ENCODE results near the gene BRMS1. TPM values are rescaled to one million over a fixed set of nuclear protein-coding genes. Genes with fewer than 3 reads are reported as not detected.
"Not testable (repeated sequence)": the region's sequence is repeated elsewhere in the genome, so short reads cannot be mapped to it uniquely, and the experiment has no call there.

The BRMS1 gene
- total RNA-seq, 3 donors from 2014 or later, result 91.1 to 105 (median 94.9) TPM

DNA sequence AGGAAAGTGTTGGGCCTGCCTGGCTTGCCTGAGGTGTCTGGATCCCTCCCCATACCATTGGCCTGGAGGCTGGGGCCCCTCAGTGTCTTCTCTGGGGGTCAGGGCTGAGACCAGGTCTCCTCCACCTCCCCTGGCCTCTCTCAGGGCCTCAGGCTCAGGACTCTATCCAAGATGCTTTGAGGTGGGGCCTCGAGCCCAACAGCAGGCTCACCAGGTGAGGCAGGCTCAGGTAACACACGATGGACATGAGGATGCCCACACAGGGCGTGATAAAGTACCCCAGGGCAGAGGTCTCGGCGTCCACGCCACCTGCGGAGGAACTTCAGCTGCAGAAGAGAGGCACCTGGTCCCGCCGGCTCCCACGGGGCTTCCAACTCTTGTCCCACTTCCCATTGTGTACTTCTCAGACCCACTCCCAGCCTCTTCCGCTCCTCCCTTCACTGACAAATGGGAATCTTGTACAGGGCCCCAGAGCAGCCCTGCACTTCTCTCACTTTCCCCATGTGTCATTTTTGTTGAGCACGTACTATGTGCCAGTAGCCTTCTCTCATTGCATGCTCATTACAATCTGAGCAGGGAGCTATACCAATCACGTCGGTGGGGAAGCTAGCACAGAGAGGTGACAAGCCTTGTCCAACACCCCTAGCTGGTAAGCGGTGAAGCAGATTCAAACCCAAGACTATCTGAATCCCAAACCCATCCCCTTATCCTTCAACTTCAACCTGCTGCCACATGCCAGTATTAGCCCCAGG, 22.8 kb upstream of the BRMS1 start:
- H3K4me1 Mint-ChIP-seq (ENCODE audit: low read depth), result peaks cover 8% of the 10 kb centered on the region
- H3K9me3 Mint-ChIP-seq, result no peaks in the 10 kb centered on the region
- DNase-seq, result no peak
- no peaks in the 10 kb centered on the region for H3K27me3 Mint-ChIP-seq (ENCODE audit: low read depth)
- no peak for ATAC-seq
- H3K36me3 Mint-ChIP-seq (ENCODE audit: insufficient read depth), result no peaks in the 10 kb centered on the region
- H3K4me3 Mint-ChIP-seq, result no peak overlapping the region

DNA sequence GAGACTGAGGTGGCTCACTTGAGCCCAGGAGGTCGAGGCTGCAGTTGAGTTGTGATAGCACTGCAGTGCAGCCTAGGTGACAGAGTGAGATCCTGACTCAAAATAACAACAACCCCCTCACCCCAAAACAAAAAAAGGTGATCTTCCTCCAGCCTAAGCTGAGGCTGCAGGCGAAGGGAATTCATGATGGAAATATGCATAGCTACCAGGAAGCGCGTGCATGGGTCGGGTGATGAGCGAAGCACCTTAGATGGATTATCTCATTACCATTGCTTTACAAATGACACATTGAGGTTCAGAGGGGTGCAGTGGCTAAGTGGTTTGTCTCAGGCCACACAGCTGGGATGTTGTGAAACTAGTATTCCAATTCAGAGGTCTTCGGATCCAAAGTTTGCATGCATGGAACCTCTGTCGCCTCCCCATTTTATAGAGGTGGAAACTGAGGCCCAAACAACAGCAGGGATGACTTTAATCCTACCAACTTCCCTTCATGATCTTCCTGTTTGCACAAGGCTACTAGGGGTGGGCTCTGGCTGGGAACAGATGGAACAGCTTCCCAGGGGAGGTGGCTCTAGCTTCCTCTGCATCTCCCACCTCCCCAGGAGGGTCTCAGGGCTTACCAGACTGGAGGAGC, 22.1 kb upstream of the BRMS1 start:
- peaks cover 6% of the 10 kb centered on the region for H3K4me1 Mint-ChIP-seq (ENCODE audit: low read depth)
- H3K36me3 Mint-ChIP-seq (ENCODE audit: insufficient read depth), result no peaks in the 10 kb centered on the region
- no peaks in the 10 kb centered on the region for H3K27me3 Mint-ChIP-seq (ENCODE audit: low read depth)
- H3K4me3 Mint-ChIP-seq, result no peak overlapping the region
- H3K9me3 Mint-ChIP-seq, result no peaks in the 10 kb centered on the region
- no peak for ATAC-seq
- DNase-seq, result no peak

DNA sequence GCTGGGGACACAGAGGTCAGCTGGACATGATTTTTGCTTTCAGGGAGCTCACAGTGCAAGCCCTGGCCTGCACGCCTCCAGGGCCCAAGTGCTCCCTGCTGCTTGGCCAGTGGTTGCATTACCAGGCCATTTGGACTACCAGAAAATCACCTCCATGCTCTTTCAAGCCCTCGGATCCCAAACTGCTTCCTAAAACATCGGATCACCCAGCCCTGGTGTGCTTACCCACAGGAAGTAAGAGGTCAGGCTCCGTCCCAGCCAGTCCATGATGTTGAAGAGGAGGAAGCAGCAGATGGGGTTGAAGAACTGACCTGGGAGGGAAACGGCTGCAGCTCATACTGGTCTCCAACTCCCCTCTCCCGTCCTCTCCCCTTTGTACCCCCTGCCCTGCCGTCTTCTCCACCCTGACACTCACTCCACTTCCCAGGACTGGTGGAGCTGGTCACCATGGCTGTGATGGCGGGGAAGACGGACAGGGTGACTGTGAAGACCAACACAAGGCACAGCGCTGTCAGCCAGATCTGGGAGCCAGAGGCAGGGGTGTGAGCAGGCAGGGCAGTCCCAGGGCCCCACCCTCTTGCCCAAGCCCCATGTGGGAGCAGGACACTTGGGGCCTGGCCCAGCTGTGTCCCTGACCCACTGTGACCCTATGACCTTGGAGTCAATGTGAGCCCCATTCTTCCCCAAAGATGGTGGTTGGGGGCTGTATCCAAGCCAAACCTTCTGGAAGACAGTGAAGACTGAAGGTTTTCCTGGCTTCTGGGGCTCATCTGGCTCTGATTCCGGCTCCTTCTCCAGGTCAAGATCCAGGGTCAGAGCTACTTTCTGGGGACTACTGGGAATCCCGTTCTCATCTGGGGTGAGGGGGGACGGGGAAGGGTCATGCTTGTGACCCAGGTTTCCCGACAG, 21.1 kb upstream of the BRMS1 start:
- no peaks in the 10 kb centered on the region for H3K9me3 Mint-ChIP-seq
- ATAC-seq, result no peak
- no peak overlapping the region for H3K4me3 Mint-ChIP-seq
- DNase-seq, result no peak
- no peaks in the 10 kb centered on the region for H3K36me3 Mint-ChIP-seq (ENCODE audit: insufficient read depth)
- peaks cover 6% of the 10 kb centered on the region for H3K4me1 Mint-ChIP-seq (ENCODE audit: low read depth)
- no peaks in the 10 kb centered on the region for H3K27me3 Mint-ChIP-seq (ENCODE audit: low read depth)

DNA sequence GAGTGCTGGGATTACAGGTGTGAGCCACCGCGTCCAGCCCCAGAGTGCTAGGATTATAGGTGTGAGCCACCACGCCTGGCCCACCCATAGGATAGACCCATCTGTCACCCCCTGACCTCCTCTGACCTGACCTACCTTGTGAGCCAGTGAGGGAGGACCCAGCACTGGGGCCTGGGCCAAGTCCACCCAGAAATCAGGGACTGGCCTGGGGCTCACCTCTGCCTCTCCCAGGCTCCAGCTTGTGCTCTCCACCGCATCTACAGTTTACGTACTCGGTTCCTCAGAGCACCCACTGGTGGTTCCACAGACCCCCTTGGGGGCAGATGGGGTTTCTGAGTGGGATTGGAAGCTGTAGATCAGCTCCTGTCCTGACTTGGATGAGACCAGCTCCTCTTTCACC, 20.3 kb upstream of the BRMS1 start:
- Mint-ChIP-seq H3K4me3 (no peak overlapping the region), H3K36me3 (ENCODE audit: insufficient read depth) (no peaks in the 10 kb centered on the region), H3K9me3 (no peaks in the 10 kb centered on the region), H3K4me1 (ENCODE audit: low read depth) (peaks cover under 1% of the 10 kb centered on the region), H3K27me3 (ENCODE audit: low read depth) (no peaks in the 10 kb centered on the region)
- no peak for DNase-seq
- no peak for ATAC-seq

DNA sequence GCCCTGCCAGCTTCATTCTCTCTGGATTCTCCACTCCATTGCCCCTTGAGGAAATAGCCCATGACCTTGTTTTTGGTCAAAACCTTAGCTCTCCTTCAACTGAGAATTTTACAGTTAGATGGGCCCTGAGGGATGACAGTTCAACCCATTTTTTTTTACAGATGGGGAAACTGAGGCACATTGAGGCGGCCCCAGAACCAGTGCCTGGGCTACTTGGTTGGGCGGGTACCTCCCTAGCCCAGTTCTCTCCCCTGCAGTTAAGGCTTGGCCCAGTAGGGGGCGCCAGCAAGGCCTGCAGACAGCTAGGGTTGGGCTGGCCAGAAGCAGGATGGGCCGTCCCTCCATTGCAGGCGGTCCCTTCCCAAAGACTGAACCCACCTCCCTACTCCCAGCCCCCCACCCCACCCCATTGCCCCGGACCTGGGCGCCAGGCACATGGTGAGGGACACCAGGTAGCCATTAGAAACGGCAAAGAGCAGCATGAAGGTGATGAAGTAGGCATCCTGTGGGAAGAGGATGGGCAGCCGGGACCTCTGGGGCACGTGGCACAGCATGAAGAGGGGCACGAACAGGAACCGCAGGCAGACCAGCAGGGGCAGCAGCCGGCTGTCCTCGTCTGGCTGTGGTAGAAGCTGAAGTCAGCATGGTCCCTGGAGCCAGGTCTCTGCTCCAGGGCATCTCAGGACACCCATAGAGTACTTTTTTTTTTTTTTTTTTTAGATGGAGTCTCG, 19.1 kb upstream of the BRMS1 start:
- Mint-ChIP-seq H3K27me3 (ENCODE audit: low read depth) (no peaks in the 10 kb centered on the region), H3K36me3 (ENCODE audit: insufficient read depth) (no peaks in the 10 kb centered on the region), H3K4me1 (ENCODE audit: low read depth) (no peaks in the 10 kb centered on the region), H3K4me3 (no peak overlapping the region), H3K9me3 (no peaks in the 10 kb centered on the region)
- ATAC-seq, result peak; percentile 71 to 76
- DNase-seq, result peak; percentile 66

DNA sequence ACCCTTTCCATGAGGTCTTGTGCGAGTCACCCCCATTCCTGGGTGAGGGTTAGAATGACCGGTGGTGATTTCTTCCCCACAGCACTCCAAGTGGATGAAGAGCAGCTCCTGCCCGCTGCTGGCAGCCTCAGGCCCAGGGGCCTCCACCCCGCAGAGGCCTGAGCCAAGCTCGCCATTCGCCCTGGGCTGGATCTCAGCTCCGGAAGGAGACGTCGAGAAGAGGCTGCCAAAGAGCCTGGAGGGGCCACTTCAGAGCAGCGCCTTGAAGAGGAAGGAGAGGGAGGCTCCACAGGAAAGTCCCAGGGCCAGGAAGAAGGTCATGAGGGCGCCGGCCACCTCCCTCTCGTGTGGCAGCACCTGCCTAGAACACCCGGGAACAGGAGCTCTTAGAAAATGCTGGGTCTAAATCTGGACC, 18.3 kb upstream of the BRMS1 start:
- no peaks in the 10 kb centered on the region for H3K27me3 Mint-ChIP-seq (ENCODE audit: low read depth)
- no peaks in the 10 kb centered on the region for H3K36me3 Mint-ChIP-seq (ENCODE audit: insufficient read depth)
- no peak overlapping the region for H3K4me3 Mint-ChIP-seq
- DNase-seq (no peak), ATAC-seq (no peak)
- H3K4me1 Mint-ChIP-seq (ENCODE audit: low read depth), result no peaks in the 10 kb centered on the region
- no peaks in the 10 kb centered on the region for H3K9me3 Mint-ChIP-seq

DNA sequence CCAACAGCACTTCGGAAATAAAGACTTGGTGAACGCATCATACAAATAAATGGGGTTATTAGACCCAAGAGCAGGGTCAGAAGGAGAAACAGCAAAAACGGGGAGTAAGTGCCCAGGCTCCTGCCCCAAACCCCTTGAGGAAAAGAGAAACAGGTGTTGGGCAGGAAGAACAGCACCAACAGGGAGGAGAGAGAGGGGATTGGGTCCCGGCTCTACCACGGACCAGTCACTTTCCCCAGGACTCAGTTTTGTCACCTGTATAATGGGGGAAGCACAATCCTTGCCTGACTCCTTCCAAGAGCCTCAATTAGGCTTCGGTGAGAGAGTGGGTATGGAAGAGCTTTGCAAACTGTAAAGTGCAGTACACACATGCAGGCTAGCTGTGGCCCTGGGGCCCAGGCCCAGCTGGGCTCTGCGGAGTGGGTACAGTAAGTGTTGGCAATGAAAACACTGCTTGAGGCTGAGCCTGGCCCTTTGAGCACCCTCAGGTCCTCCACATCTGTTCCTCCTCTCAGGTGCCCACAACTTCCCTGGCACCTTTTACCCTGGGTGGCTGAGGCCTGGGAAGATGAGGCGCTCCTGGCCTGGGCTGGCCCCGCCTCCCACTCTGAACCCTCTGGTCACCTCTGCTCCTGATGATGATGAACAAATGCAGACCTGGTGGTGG, 17.7 kb upstream of the BRMS1 start:
- H3K4me3 Mint-ChIP-seq, result no peak overlapping the region
- no peaks in the 10 kb centered on the region for H3K9me3 Mint-ChIP-seq
- no peaks in the 10 kb centered on the region for H3K4me1 Mint-ChIP-seq (ENCODE audit: low read depth)
- ATAC-seq (no peak), DNase-seq (no peak)
- H3K27me3 Mint-ChIP-seq (ENCODE audit: low read depth), result no peaks in the 10 kb centered on the region
- H3K36me3 Mint-ChIP-seq (ENCODE audit: insufficient read depth), result no peaks in the 10 kb centered on the region

DNA sequence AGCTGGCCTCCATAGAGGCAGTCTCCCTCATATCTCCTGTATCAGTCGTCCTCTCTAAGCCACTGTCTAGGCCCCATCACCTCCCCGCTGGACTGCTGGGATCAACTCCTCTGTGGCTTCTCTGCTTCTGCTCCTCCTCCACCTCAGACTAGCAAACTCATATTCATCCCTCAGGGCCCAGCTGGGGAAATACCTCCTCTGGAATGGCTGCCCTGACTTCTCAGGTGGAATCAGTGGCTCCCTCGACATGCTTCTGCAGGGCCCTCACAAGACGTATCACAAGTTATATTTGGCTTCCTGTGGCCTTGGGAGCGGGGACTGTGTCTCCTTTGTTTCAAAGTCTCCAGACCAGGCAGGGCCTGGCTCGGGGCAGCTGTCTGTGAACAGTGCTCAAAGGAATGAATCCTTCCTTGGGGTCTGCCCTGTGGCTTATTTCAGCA, 16.6 kb upstream of the BRMS1 start:
- no peaks in the 10 kb centered on the region for H3K27me3 Mint-ChIP-seq (ENCODE audit: low read depth)
- no peaks in the 10 kb centered on the region for H3K9me3 Mint-ChIP-seq
- no peaks in the 10 kb centered on the region for H3K4me1 Mint-ChIP-seq (ENCODE audit: low read depth)
- H3K36me3 Mint-ChIP-seq (ENCODE audit: insufficient read depth), result no peaks in the 10 kb centered on the region
- H3K4me3 Mint-ChIP-seq, result no peak overlapping the region
- no peak for DNase-seq
- no peak for ATAC-seq

DNA sequence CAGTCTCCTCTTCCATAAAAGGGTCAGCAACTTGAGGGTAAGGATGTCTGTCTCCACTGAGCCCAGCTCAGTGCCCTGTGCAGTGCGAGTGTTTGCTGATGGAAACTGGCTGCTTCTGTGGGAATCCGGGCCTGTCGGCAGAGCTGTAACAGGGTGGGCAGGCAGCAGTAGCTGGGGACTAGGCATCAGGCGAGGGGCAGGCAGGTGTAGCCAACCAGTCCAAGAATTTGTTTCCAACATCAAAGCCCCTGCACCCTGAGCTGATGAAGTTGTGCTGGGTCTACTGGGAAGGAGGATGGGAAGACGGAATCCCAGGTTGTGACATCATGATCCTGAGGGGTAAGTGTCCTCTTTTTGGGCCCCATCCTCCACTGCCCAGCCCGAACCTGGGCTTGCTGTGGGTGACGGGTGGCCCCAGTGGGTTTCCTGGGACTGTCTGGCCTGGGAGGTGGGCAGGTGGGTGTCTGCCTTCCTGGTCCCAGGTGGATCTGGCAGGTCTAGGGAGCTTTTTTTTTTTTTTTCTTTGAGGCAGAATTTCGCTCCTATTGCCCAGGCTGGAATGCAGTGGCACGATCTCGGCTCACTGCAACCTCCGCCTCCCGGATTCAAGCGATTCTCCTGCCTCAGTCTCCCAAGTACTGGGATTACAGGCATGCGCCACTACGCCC, 15.6 kb upstream of the BRMS1 start:
- DNase-seq (no peak), ATAC-seq (no peak)
- Mint-ChIP-seq H3K27me3 (ENCODE audit: low read depth) (no peaks in the 10 kb centered on the region), H3K36me3 (ENCODE audit: insufficient read depth) (no peaks in the 10 kb centered on the region), H3K4me3 (no peak overlapping the region), H3K4me1 (ENCODE audit: low read depth) (no peaks in the 10 kb centered on the region), H3K9me3 (no peaks in the 10 kb centered on the region)

DNA sequence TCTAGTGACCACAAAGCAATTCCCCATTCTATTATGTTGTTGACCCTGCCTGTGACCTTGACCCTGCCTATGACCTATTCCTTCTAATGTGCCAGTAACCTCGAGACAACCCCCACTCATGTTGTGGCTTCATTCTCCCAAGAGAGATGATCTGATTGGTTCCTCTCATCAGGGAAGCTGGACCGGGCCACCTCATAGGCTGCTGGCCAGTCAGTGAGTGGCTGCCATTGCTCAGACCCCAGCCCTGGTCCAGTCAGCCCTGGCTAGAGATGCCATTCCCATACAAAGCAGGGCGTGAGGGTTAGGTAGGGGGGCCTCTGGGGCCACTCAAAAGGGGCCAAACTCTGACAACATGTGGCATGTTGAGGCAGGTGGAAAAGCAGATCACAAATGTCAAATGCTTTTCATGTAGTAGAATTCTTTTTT, 14.8 kb upstream of the BRMS1 start:
- Mint-ChIP-seq H3K9me3 (no peaks in the 10 kb centered on the region), H3K27me3 (ENCODE audit: low read depth) (no peaks in the 10 kb centered on the region), H3K4me1 (ENCODE audit: low read depth) (no peaks in the 10 kb centered on the region), H3K36me3 (ENCODE audit: insufficient read depth) (no peaks in the 10 kb centered on the region), H3K4me3 (no peak overlapping the region)
- DNase-seq (no peak), ATAC-seq (no peak)

DNA sequence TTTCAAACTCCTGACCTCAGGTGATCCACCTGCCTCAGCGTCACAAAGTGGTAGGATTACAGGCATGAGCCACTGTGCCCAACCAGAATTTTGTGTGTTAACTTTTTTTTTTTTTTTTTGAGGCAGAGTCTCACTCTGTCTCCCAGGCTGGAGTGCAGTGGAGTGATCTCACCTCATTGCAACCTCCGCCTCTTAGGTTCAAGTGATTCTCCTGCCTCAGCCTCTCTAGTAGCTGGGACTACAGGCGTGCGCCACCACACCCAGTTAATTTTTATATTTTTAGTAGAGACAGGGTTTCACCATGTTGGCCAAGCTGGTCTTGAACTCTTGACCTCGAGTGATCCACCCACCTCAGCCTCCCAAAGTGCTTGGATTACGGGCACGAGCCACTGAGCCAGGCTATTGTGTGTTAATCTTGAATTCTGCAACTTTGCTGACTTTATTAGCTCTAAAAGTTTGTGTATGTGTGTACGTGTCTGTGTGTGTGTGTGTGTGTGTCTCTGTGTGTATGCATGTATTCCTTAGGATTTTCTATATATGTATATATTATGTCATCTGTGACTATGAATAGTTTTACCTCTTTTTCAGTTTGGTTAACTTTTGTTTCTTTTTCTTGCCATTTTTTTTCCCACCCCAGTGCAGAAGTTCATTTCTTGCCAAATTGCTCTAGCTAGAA, 5.8 kb upstream of the BRMS1 start:
- peaks cover 15% of the 10 kb centered on the region for H3K4me1 Mint-ChIP-seq (ENCODE audit: low read depth)
- not testable (repeated sequence) for H3K4me3 Mint-ChIP-seq; ATAC-seq; DNase-seq; H3K36me3 Mint-ChIP-seq (ENCODE audit: insufficient read depth); H3K27me3 Mint-ChIP-seq (ENCODE audit: low read depth); H3K9me3 Mint-ChIP-seq

DNA sequence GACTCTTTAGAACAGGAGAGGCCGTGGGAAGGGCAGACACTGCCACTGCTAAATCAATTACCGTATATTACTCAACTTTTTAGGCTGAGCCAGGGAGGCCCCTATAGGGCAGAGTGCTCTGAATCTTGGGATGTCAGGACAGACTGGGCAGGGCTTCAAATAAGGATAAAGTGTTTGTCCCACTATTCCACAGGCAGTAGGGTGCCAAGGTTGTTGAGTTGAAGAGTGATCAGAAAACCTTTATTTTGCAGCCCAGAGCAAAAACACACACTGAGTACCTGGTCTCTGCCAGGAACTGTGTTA, 4.1 kb upstream of the BRMS1 start:
- Mint-ChIP-seq H3K36me3 (ENCODE audit: insufficient read depth) (peaks cover 5% of the 10 kb centered on the region), H3K27me3 (ENCODE audit: low read depth) (no peaks in the 10 kb centered on the region), H3K9me3 (no peaks in the 10 kb centered on the region), H3K4me3 (peak overlapping the region; percentile 90), H3K4me1 (ENCODE audit: low read depth) (peaks cover 28% of the 10 kb centered on the region)
- ATAC-seq (no peak), DNase-seq (no peak)
